ENCODE measurements around the gene LMCD1. TPM values are rescaled to one million over a fixed set of nuclear protein-coding genes. Genes with fewer than 3 reads are reported as not detected.

The LMCD1 gene
- total and polyA plus RNA-seq, 2 of the 8 experiments (the other 6 are each of a cell fraction or from before 2014, with no cell fraction given), result 12.3 to 26.5 TPM

- no peak overlapping the region for H3K4ac ChIP-seq (replicated peaks; ENCODE audit: insufficient read length, low read depth, low read length)
- no peak for DNase-seq (ENCODE audit: low read depth in 1 of 2, low spot score in 2 of 2)
- H2BK5ac ChIP-seq (ENCODE audit: low read depth, low read length), result no peak overlapping the region
- peaks cover 0 to 1% of the 10 kb centered on the region in 2 experiments for H4K20me1 ChIP-seq (replicated peaks in 1 of 2; ENCODE audit: control insufficient read depth in 1 of 2, insufficient read depth in 2 of 2, low read length in 2 of 2)
- CTCF ChIA-PET (ENCODE audit: partially characterized antibody), result no interaction called here
- no peaks in the 10 kb centered on the region for H3K9me3 ChIP-seq (ENCODE audit: insufficient read depth in 2 of 2, low read depth in 1 of 2, low read length in 1 of 2)
- no peaks in the 10 kb centered on the region for H3K79me1 ChIP-seq (ENCODE audit: low read depth, low read length)
- no peak overlapping the region for H3K14ac ChIP-seq (ENCODE audit: insufficient read length)
- no peaks in the 10 kb centered on the region for H3K36me3 ChIP-seq (ENCODE audit: control insufficient read depth in 2 of 4, insufficient read depth in 4 of 4, low read length in 3 of 4)
- no peak overlapping the region for H4K91ac ChIP-seq (replicated peaks; ENCODE audit: insufficient read length, low read length)
- H2AK5ac ChIP-seq (ENCODE audit: low read depth, low read length), result no peak overlapping the region
- H3K23ac ChIP-seq (ENCODE audit: insufficient read length), result no peak overlapping the region
- no peak overlapping the region for H4K5ac ChIP-seq (ENCODE audit: insufficient read length, low read depth, low read length)
- no peak overlapping the region for H3K9ac ChIP-seq (replicated peaks in 1 of 4; ENCODE audit: extremely low read depth in 1 of 4, low read depth in 3 of 4, low read length in 3 of 4)
- no peak overlapping the region for H3K56ac ChIP-seq (replicated peaks; ENCODE audit: insufficient read length, low read depth, low read length)
- H2BK120ac ChIP-seq (replicated peaks; ENCODE audit: low read depth, low read length), result no peak overlapping the region
- POLR2A ChIA-PET (ENCODE audit: partially characterized antibody), result no interaction called here
- no peak overlapping the region for H4K8ac ChIP-seq (ENCODE audit: extremely low read depth, insufficient read depth, low read length)
- FAIRE-seq, result no peak
- H3K4me3 ChIP-seq (ENCODE audit: extremely low read depth in 1 of 4, insufficient read depth in 2 of 4, low read depth in 3 of 4, low read length in 4 of 4), result no peak overlapping the region
- no peak for TF ChIP-seq MAFK (IDR thresholded peaks at IDR 0.05; ENCODE audit: low read depth, low read length)
- H2BK15ac ChIP-seq (ENCODE audit: low read length), result no peak overlapping the region
- no peak overlapping the region for H2BK12ac ChIP-seq (ENCODE audit: low read depth, low read length)
- H3K23me2 ChIP-seq (ENCODE audit: low read depth, low read length), result no peaks in the 10 kb centered on the region
- H2AFZ ChIP-seq (ENCODE audit: low read length), result no peak overlapping the region
- H3K4me2 ChIP-seq (ENCODE audit: insufficient read depth in 1 of 2, low read depth in 2 of 2, low read length in 2 of 2), result no peak overlapping the region
- no peak overlapping the region for H3K27ac ChIP-seq (ENCODE audit: low read depth, low read length)
- no peaks in the 10 kb centered on the region for H3K4me1 ChIP-seq (replicated peaks in 1 of 4; ENCODE audit: control insufficient read depth in 3 of 4, insufficient read depth in 4 of 4, low read length in 3 of 4)
- H3K27me3 ChIP-seq (replicated peaks in 1 of 4; ENCODE audit: control insufficient read depth in 3 of 4, extremely low read depth in 1 of 4, insufficient read depth in 3 of 4, low read length in 3 of 4), result no peaks in the 10 kb centered on the region
- no peak overlapping the region for H3K18ac ChIP-seq (ENCODE audit: extremely low read depth, low read length)
- no peaks in the 10 kb centered on the region for H3K79me2 ChIP-seq (ENCODE audit: control insufficient read depth in 1 of 2, insufficient read depth in 2 of 2, low read length in 2 of 2)
- no peak overlapping the region for H2BK20ac ChIP-seq (ENCODE audit: low read length)
- WGBS, 2 experiments (ENCODE audit: extremely low coverage in 1 of 2, insufficient coverage in 1 of 2, insufficient read length in 1 of 2, insufficient replicate concordance in 2 of 2, low coverage in 1 of 2, low lambda C conversion rate in 2 of 2, missing lambda C conversion rate in 1 of 2), result 94% methylated on average over 5 of the region's 6 CpGs; no CpG with 5 or more reads in 1 of the 2 experiments
These were observed 88.4 kb downstream of the LMCD1 start for GRCh38 chr3:8589880-8590556.

Measured in H1 (cell line).